Uterus (tissue), 2 donors: Measurements from ENCODE around the gene KCTD21.

Source experiments
- CTCF ChIP-seq, 4 experiments: fragments of 200-600 bp in 2 of 4; fragments of 450-650 bp in 2 of 4; sonication (generic) in 2 of 4; IDR thresholded peaks; one replicate each; pipeline ENCODE4 v1.5.1; 2016 to 2019; ENCODE audit warnings: antibody characterized with exemption in 4 of 4, mild to moderate bottlenecking in 2 of 4, moderate library complexity in 1 of 4
- POLR2A ChIP-seq, 2 donors: fragments of 450-650 bp; IDR thresholded peaks; one replicate each; pipeline ENCODE4 v1.6.1; 2016; ENCODE audit warnings: antibody characterized with exemption in 2 of 2, mild to moderate bottlenecking in 1 of 2, moderate library complexity in 1 of 2

GRCh38 chr11:78158987-78159652 is 29.3 kb downstream of the KCTD21 start:
- TF ChIP-seq POLR2A (IDR thresholded peaks at IDR 0.05): no peak
- TF ChIP-seq CTCF (IDR thresholded peaks at IDR 0.05): no peak
